NB4 (cell line): ENCODE measurements around the gene INPP5A.

Source experiments
- DNase-seq: peaks from one replicate; pipeline ENCODE4 v3.0.0; 2010; ENCODE audit warnings: low read depth
- H3K4me3 ChIP-seq: one replicate; pipeline ENCODE4 v1.5.1; 2011; ENCODE audit warnings: mild to moderate bottlenecking, low read depth, low read length, moderate library complexity
- MYC ChIP-seq: IDR thresholded peaks from 2 replicates; pipeline ENCODE4 v1.6.1; 2011; ENCODE audit warnings: low read depth, low read length
- POLR2A ChIP-seq: IDR thresholded peaks from 2 replicates; pipeline ENCODE4 v1.6.1; 2011; ENCODE audit warnings: mild to moderate bottlenecking; ENCODE audit not compliant: insufficient read length; ENCODE audit errors: extremely low read depth
- TF ChIP-seq, protein P1 (sequence below): IDR thresholded peaks from 2 replicates; pipeline ENCODE4 v1.6.1; 2011; ENCODE audit warnings: low read depth, low read length
- TF ChIP-seq, protein P2 (sequence below): IDR thresholded peaks from one replicate; pipeline ENCODE4 v1.5.1; 2012; ENCODE audit warnings: low read depth, low read length

The INPP5A gene

GRCh38 chr10:132687893-132688579 lies 150.4 kb downstream of the INPP5A start:
- TF ChIP-seq, protein P1, sequence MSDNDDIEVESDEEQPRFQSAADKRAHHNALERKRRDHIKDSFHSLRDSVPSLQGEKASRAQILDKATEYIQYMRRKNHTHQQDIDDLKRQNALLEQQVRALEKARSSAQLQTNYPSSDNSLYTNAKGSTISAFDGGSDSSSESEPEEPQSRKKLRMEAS, result no peak
- TF ChIP-seq POLR2A, result no peak
- no peak for TF ChIP-seq MYC
- TF ChIP-seq, protein P2, sequence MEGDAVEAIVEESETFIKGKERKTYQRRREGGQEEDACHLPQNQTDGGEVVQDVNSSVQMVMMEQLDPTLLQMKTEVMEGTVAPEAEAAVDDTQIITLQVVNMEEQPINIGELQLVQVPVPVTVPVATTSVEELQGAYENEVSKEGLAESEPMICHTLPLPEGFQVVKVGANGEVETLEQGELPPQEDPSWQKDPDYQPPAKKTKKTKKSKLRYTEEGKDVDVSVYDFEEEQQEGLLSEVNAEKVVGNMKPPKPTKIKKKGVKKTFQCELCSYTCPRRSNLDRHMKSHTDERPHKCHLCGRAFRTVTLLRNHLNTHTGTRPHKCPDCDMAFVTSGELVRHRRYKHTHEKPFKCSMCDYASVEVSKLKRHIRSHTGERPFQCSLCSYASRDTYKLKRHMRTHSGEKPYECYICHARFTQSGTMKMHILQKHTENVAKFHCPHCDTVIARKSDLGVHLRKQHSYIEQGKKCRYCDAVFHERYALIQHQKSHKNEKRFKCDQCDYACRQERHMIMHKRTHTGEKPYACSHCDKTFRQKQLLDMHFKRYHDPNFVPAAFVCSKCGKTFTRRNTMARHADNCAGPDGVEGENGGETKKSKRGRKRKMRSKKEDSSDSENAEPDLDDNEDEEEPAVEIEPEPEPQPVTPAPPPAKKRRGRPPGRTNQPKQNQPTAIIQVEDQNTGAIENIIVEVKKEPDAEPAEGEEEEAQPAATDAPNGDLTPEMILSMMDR, result no peak
- DNase-seq, result no peak
- no peak overlapping the region for H3K4me3 ChIP-seq

GRCh38 chr10:132688580-132689420 lies 151.2 kb downstream of the INPP5A start:
- H3K4me3 ChIP-seq, result no peak overlapping the region
- DNase-seq, result no peak
- TF ChIP-seq, protein P1, result no peak
- no peak for TF ChIP-seq MYC
- TF ChIP-seq POLR2A, result no peak
- TF ChIP-seq, protein P2, result no peak

GRCh38 chr10:132689721-132690360 lies 152.3 kb downstream of the INPP5A start:
- TF ChIP-seq MYC (no peak), POLR2A (no peak)
- TF ChIP-seq, protein P2, result no peak
- TF ChIP-seq, protein P1, result no peak
- H3K4me3 ChIP-seq, result no peak overlapping the region
- no peak for DNase-seq

DNA sequence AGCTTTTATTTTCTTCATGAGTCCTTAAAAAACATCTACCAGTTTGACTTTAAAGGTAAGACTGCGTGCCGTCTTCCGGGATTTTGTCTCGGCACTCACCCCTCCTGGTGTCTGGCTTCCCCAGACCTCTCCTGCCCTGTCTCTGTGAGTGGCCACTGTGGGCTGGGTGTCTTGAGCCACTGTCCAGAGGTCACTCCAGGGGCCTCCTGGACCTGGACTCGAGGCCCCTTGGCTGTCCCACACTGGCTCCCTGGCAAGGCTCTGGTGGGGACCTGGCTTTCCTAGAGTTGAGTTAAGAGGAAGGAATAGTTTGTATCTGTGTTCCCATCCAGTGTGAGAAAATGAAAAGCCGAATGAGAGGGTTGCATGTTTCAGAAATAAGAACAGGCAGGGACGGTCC lies 152.8 kb downstream of the INPP5A start:
- H3K4me3 ChIP-seq, result no peak overlapping the region
- TF ChIP-seq, protein P1, result no peak
- no peak for TF ChIP-seq POLR2A
- TF ChIP-seq MYC, result no peak
- TF ChIP-seq, protein P2, result no peak
- DNase-seq, result no peak

DNA sequence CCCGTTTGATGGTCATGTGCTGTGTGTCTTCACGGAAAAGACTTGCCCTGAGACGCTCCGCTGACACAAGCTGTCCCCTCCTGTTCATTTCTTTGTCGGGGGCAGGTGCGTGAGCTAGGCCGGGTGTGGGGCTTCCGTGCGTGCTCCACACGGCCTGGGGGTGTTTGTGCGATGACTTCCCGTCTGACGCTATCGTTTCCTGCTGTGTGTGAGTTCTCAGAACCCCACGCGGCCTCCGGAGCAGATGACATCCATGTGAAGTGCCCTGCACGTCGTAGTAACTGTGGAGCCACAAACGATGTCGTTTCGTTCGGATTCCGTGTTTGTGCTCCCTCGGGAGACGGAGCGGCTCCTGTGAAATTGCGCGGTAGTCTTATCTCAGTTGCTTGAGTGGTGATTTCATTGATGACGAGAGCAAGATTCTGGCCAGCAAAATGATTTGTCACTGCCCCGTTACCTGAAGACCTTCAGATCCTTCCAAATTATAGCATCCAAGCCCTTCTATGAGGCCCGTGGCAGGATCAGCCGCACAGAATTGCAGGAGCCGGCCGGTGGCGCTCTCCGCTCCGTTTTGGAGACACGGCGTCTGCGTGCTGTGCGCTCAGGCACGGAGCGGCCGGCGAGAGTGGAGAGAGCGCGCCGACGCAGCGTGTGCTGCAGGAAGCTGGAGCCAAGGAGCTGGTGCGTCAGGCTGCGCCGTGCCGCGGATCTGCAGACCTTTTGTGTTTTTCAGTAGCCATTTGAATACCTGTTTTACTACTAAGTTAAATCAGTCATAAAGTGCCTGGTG lies 153.4 kb downstream of the INPP5A start:
- DNase-seq, result no peak
- no peak for TF ChIP-seq POLR2A
- TF ChIP-seq, protein P1, result no peak
- TF ChIP-seq MYC, result no peak
- TF ChIP-seq, protein P2, result no peak
- no peak overlapping the region for H3K4me3 ChIP-seq
